HepG2 (cell line): ENCODE results near the gene MISP3. TPM values are rescaled to one million over a fixed set of nuclear protein-coding genes. Genes with fewer than 3 reads are reported as not detected.

Experiments used
- ATAC-seq: fragments of 200-7000 bp; cut with Tn5 transposase; 3 replicates; pipeline ENCODE4 v1.9.1; 2020; ENCODE audit warnings: mild to moderate bottlenecking, moderate library complexity
- BruUV-seq: library from RNA; stranded (reverse); fragments of 400-500 nt; replicated peaks from 2 replicates; lab custom pipeline; 2021; lab: Mats Ljungman, UMichigan
- CTCF ChIA-PET: fragments of 300-600 bp; formaldehyde crosslinking; extraction: SDS; loops from one replicate; lab custom pipeline; 2021; ENCODE audit warnings: low total read pairs, inconsistent platforms, low intra/inter-chr PET ratio; lab: Yijun Ruan, JAX
- POLR2A ChIA-PET: fragments of 350-600 bp; sonication (Branson Sonifier 250); formaldehyde crosslinking; loops from one replicate; lab custom pipeline; 2020; ENCODE audit warnings: antibody characterized with exemption, inconsistent platforms; lab: Yijun Ruan, JAX
- DNase-seq: peaks from one replicate; pipeline ENCODE4 v3.0.0-alpha.2; 2015; ENCODE audit warnings: low spot score
- FAIRE-seq: peaks from 3 replicates; lab custom pipeline; 2011; peaks lifted over from hg19 to GRCh38; lab: Jason Lieb, UNC
- H2AFZ ChIP-seq: one replicate; pipeline ENCODE4 v1.6.1; 2011; ENCODE audit warnings: low read length, inconsistent platforms
- H3K27ac ChIP-seq: fragments of 300-600 bp; 3 replicates; pipeline ENCODE4 v1.8.0; 2011; ENCODE audit warnings: mixed run types, mild to moderate bottlenecking, mixed read lengths, low read length, inconsistent platforms; ENCODE audit not compliant: insufficient read depth; ENCODE audit errors: extremely low read length
- H3K27me3 ChIP-seq, 2 experiments: fragments of 200-600 bp in 1 of 2; 2 replicates in 1 of 2; 3 replicates in 1 of 2; pipeline versions ENCODE4 v1.6.0 to v1.8.0; 2011; ENCODE audit warnings: low read length in 2 of 2, mild to moderate bottlenecking in 2 of 2, moderate library complexity in 2 of 2, inconsistent platforms in 1 of 2; ENCODE audit not compliant: insufficient read depth in 2 of 2, control insufficient read depth in 1 of 2
- H3K36me3 ChIP-seq, 2 experiments: fragments of 200-600 bp in 1 of 2; replicated peaks in 1 of 2; 2 replicates in 1 of 2; 3 replicates in 1 of 2; pipeline versions ENCODE4 v1.5.1 to v1.8.0; 2011; ENCODE audit warnings: low read length in 2 of 2, inconsistent platforms in 1 of 2; ENCODE audit not compliant: insufficient read depth in 2 of 2, control insufficient read depth in 1 of 2
- H3K4me1 ChIP-seq: 2 replicates; pipeline ENCODE4 v1.5.1; 2012; ENCODE audit warnings: low read length, inconsistent platforms; ENCODE audit not compliant: insufficient read depth
- H3K4me2 ChIP-seq: 2 replicates; pipeline ENCODE4 v1.6.0; 2011; ENCODE audit warnings: low read depth, low read length, inconsistent platforms
- H3K4me3 ChIP-seq, 3 experiments: fragments of 200-600 bp in 1 of 3; sonication (generic), shearing (Covaris generic) in 1 of 3; replicated peaks in 1 of 3; 2 replicates each; pipeline ENCODE4 v1.5.1; 2011 to 2016; ENCODE audit warnings: low read length in 3 of 3, inconsistent platforms in 2 of 3, low read depth in 2 of 3, mild to moderate bottlenecking in 2 of 3, control low read depth in 1 of 3, mixed read lengths in 1 of 3; ENCODE audit not compliant: insufficient read depth in 1 of 3
- H3K79me2 ChIP-seq: one replicate; pipeline ENCODE4 v1.6.1; 2011; ENCODE audit warnings: low read length, inconsistent platforms; ENCODE audit not compliant: insufficient read depth
- H3K9ac ChIP-seq: 2 replicates; pipeline ENCODE4 v1.6.0; 2011; ENCODE audit warnings: mild to moderate bottlenecking, low read depth, low read length, inconsistent platforms; ENCODE audit not compliant: insufficient read depth
- H3K9me3 ChIP-seq: 2 replicates; pipeline ENCODE4 v1.5.1; 2012; ENCODE audit warnings: mild to moderate bottlenecking, low read length
- H4K20me1 ChIP-seq: 2 replicates; pipeline ENCODE4 v1.6.0; 2011; ENCODE audit warnings: inconsistent platforms, mild to moderate bottlenecking, low read length, moderate library complexity; ENCODE audit not compliant: insufficient read depth
- AGO1 ChIP-seq: fragments of 200-400 bp; formaldehyde crosslinking; IDR thresholded peaks from 2 replicates; pipeline ENCODE4 v1.6.1; 2017; ENCODE audit warnings: mild to moderate bottlenecking, low read depth, low read length, moderate library complexity; ENCODE audit not compliant: poor library complexity, severe bottlenecking
- GABPA ChIP-seq, 2 experiments: IDR thresholded peaks; 2 replicates each; pipeline ENCODE4 v1.6.1; 2011 to 2016; ENCODE audit warnings: low read depth in 2 of 2, low read length in 1 of 2, missing biosample characterization in 1 of 2, missing genetic modification characterization in 1 of 2
- PRDM10 ChIP-seq: sonication (generic); formaldehyde crosslinking; IDR thresholded peaks from 2 replicates; pipeline ENCODE4 v1.4.0; 2020; ENCODE audit warnings: low read depth, missing genetic modification reagents
- ZNF24 ChIP-seq: fragments of 450-650 bp; IDR thresholded peaks from 2 replicates; pipeline ENCODE4 v1.6.1; 2017; ENCODE audit warnings: antibody characterized with exemption, mild to moderate bottlenecking
- ZNF281 ChIP-seq: sonication (generic); formaldehyde crosslinking; IDR thresholded peaks from 2 replicates; pipeline ENCODE4 v1.4.0; 2020; ENCODE audit warnings: missing genetic modification reagents, borderline replicate concordance
- ZNF343 ChIP-seq: sonication (generic); formaldehyde crosslinking; IDR thresholded peaks from 2 replicates; pipeline ENCODE4 v1.4.0; 2020; ENCODE audit warnings: mild to moderate bottlenecking, missing genetic modification reagents
- ZNF691 ChIP-seq: sonication (generic); formaldehyde crosslinking; IDR thresholded peaks from 2 replicates; pipeline ENCODE4 v1.4.0; 2020; ENCODE audit warnings: missing genetic modification reagents, low read depth, mild to moderate bottlenecking, borderline replicate concordance
- WGBS: methylation state at CpG from one replicate; pipeline ENCODE4 v1.1.6; 2017; ENCODE audit warnings: low lambda C conversion rate; 5-methylcytosine and 5-hydroxymethylcytosine counted together
- in situ Hi-C: cut with HindIII; loops from 2 replicates; pipeline ENCODE4 v1.10.0; 2017; ENCODE audit warnings: low pct_unique_long_range_greater_than_20kb; ENCODE audit not compliant: extremely low pct_ligation_motif_present
- intact Hi-C: fragments of 100-400 bp; cut with micrococcal nuclease; formaldehyde crosslinking; loops from one replicate; pipeline ENCODE4 v1.10.0; 2022; ENCODE audit not compliant: unreplicated experiment
- polyA plus RNA-seq, 8 experiments: library from polyadenylated mRNA; depleted of rRNA in 3 of 8; stranded (reverse) in 7 of 8; unstranded in 1 of 8; fragments of >200 nt; fragmentation: Illumina TruSeq in 4 of 8; extraction: Trizol in 4 of 8; gene quantifications; 2 replicates each; pipeline versions ENCODE4 v1.2.1 to v1.2.3, GENCODE V29; 2011 to 2016; ENCODE audit warnings: low read depth in 4 of 8, missing spikeins in 1 of 8, mixed read lengths in 1 of 8; ENCODE audit not compliant: insufficient read depth in 1 of 8
- total RNA-seq, 5 experiments: library from RNA; depleted of rRNA; stranded (reverse); fragments of >200 nt; fragmentation: Illumina TruSeq; extraction: Trizol; gene quantifications; 2 replicates each; pipeline ENCODE4 v1.2.3, GENCODE V29; 2016; ENCODE audit warnings: low read depth in 1 of 5

The MISP3 gene
- total and polyA plus RNA-seq, 2 of the 13 experiments (the other 11 are each of a cell fraction or from before 2014, with no cell fraction given): 2.5 to 5.4 TPM

GRCh38 chr19:14112051-14112808 is 39.6 kb downstream of the MISP3 start (continued):
- TF ChIP-seq PRDM10 (CRISPR knock-in tag): no peak
- no peak for TF ChIP-seq AGO1
- no peak for TF ChIP-seq ZNF24

GRCh38 chr19:14112809-14113385 is 40.3 kb downstream of the MISP3 start:
- FAIRE-seq: peak; percentile 60
- POLR2A ChIA-PET: interaction anchor here (2.8 kb wide), 1 partner anchor 24 kb away, joined by 11 read pairs; the partner anchor contains the start of gene ASF1B
- peak; percentile 28; the same call in 1 of the 2 replicates for TF ChIP-seq GABPA (IDR thresholded peaks at IDR 0.05; ENCODE audit: low read depth, low read length)
- peak; percentile 84 for TF ChIP-seq GABPA (CRISPR knock-in tag; IDR thresholded peaks at IDR 0.05; ENCODE audit: low read depth)
- peak; percentile 93 for TF ChIP-seq ZNF281
- 0 out of 2 replicates have a peak, but pooled peaks have one; percentile 53 for TF ChIP-seq ZNF691 (CRISPR knock-in tag)
- TF ChIP-seq ZNF343 (CRISPR knock-in tag): no peak

More at GRCh38 chr19:14112809-14113385, 40.3 kb downstream of the MISP3 start:
- 62% methylated on average over 7 of the region's 12 CpGs for WGBS
- H3K4me3 ChIP-seq: peak overlapping the region in 1 of 3 experiments; percentile 20; a peak in 2 of 6 replicates
- in situ Hi-C loops: no loop called here
- no TSS peak for BruUV-seq
- peak overlapping the region; percentile 76 for H3K27ac ChIP-seq
- CTCF ChIA-PET: interaction anchor here (0.9 kb wide), 1 partner anchor 15 kb away, joined by 3 read pairs; no protein-coding TSS in a partner anchor
- H3K79me2 ChIP-seq: peaks cover 12% of the 10 kb centered on the region
- peak overlapping the region; percentile 57 for H3K4me2 ChIP-seq
- H3K27me3 ChIP-seq: no peaks in the 10 kb centered on the region
- intact Hi-C loops: no loop called here
- no peaks in the 10 kb centered on the region for H3K9me3 ChIP-seq
- H4K20me1 ChIP-seq: no peaks in the 10 kb centered on the region
- no peak for ATAC-seq
- no peak overlapping the region for H2AFZ ChIP-seq
- peaks cover 60% of the 10 kb centered on the region for H3K4me1 ChIP-seq
- DNase-seq: peak; percentile 29
- H3K36me3 ChIP-seq: no peaks in the 10 kb centered on the region
- H3K9ac ChIP-seq: peak overlapping the region; percentile 53
